Psoas muscle (tissue), 8 donors: ENCODE results near the gene PCLO. TPM values are rescaled to one million over a fixed set of nuclear protein-coding genes. Genes with fewer than 3 reads are reported as not detected.
"Not testable (repeated sequence)": the region's sequence is repeated elsewhere in the genome, so short reads cannot be mapped to it uniquely, and the experiment has no call there.

Source experiments
- ATAC-seq, 4 donors: fragments of 200-7000 bp; cut with Tn5 transposase; one replicate each; pipeline ENCODE4 v1.9.1; 2020; ENCODE audit warnings: moderate library complexity in 3 of 4, mild to moderate bottlenecking in 2 of 4
- DNase-seq, 2 donors: peaks; one replicate each; pipeline ENCODE4 v3.0.0-alpha.2; 2020
- H3K27ac ChIP-seq: fragments of 200-600 bp; one replicate; pipeline ENCODE4 v1.8.0; 2022
- H3K27me3 ChIP-seq, 3 donors: fragments of 200-600 bp in 1 of 3; one replicate each; pipeline versions ENCODE4 v1.6.1 to v1.8.0; 2013 to 2022; ENCODE audit warnings: low read length in 2 of 3, mild to moderate bottlenecking in 2 of 3, moderate library complexity in 1 of 3; ENCODE audit not compliant: insufficient read depth in 3 of 3
- H3K36me3 ChIP-seq, 2 donors: fragments of 200-600 bp in 1 of 2; one replicate each; pipeline versions ENCODE4 v1.6.1 to v1.8.0; 2013 to 2022; ENCODE audit warnings: low read depth in 1 of 2, mild to moderate bottlenecking in 1 of 2, moderate library complexity in 1 of 2; ENCODE audit not compliant: insufficient read depth in 1 of 2
- H3K4me1 ChIP-seq: fragments of 200-600 bp; one replicate; pipeline ENCODE4 v1.8.0; 2022
- H3K4me3 ChIP-seq: fragments of 200-600 bp; one replicate; pipeline ENCODE4 v1.8.0; 2022; ENCODE audit warnings: mild to moderate bottlenecking
- H3K9me3 ChIP-seq: fragments of 200-600 bp; one replicate; pipeline ENCODE4 v1.8.0; 2022
- CTCF ChIP-seq: fragments of 200-600 bp; IDR thresholded peaks from one replicate; pipeline ENCODE4 v1.8.0; 2022; ENCODE audit warnings: antibody characterized with exemption
- WGBS, 3 donors: extraction: QIAGEN DNeasy Blood & Tissue Kit; methylation state at CpG; one replicate each; pipeline versions ENCODE4 v1.1.6 to v1.1.7; 2013; 5-methylcytosine and 5-hydroxymethylcytosine counted together
- intact Hi-C, 2 donors: fragments of 100-400 bp; cut with DNase I; formaldehyde crosslinking; loops; one replicate each; pipeline versions ENCODE4 v1.11.0 to v1.14.2; 2022
- polyA plus RNA-seq, 3 donors: library from polyadenylated mRNA; stranded (reverse); fragments of 200-250 nt; gene quantifications; one replicate each; pipeline ENCODE4 v1.2.3, GENCODE V29; 2013
- total RNA-seq, 4 donors: library from RNA; stranded (reverse); fragmentation: NEBNext Ultra II Directional in 2 of 4; extraction: Animal tissue kit (Norgen Biotek cat#: 25700) in 2 of 4; gene quantifications; one replicate each; pipeline versions ENCODE4 v1.2.1 to v1.2.4, GENCODE V29; 2021 to 2023
- donor health status: healthy with polysubstance abuse.
- donor health status: DM: no; HTN: no; CAD: no; lungs with moderate emphysema.
- donor health status: Bipolar disorder and iron deficiency.
- donor health status: healthy.
- donor health status: DM: yes; HTN: yes; CAD: no.
- donor health status: DM: no; HTN: no; CAD: no.
- donor health status: DM: no; HTN: no; CAD: no.
- donor health status: DM: yes; HTN: yes; CAD: no.

PCLO gene
- total and polyA plus RNA-seq, 7 donors, result 0.03 to 0.46 (median 0.08) TPM; not detected in 3

GRCh38 chr7:82932516-82932915 lies 230.2 kb downstream of the PCLO start:
- intact Hi-C loops, result no loop called here
- no peak for TF ChIP-seq CTCF
- no peak for ATAC-seq

GRCh38 chr7:82926477-82926876 lies 236.2 kb downstream of the PCLO start:
- TF ChIP-seq CTCF, result no peak
- 89 to 93% (median 92%) methylated on average over 2 of the region's 2 CpGs for WGBS, 3 donors
- no peaks in the 10 kb centered on the region for H3K27me3 ChIP-seq
- H3K9me3 ChIP-seq, result no peaks in the 10 kb centered on the region
- H3K36me3 ChIP-seq, result no peaks in the 10 kb centered on the region
- H3K4me1 ChIP-seq, result no peaks in the 10 kb centered on the region
- DNase-seq (no peak), ATAC-seq (no peak)
- intact Hi-C loops, result no loop called here
- no peak overlapping the region for H3K27ac ChIP-seq
- no peak overlapping the region for H3K4me3 ChIP-seq

More at GRCh38 chr7:82932516-82932915, 230.2 kb downstream of the PCLO start:
- 85 to 90% (median 88%) methylated on average over 1 of the region's 1 CpG for WGBS, 3 donors
- no peaks in the 10 kb centered on the region for H3K9me3 ChIP-seq
- H3K4me1 ChIP-seq, result no peaks in the 10 kb centered on the region
- H3K36me3 ChIP-seq, result no peaks in the 10 kb centered on the region
- H3K27me3 ChIP-seq, result no peaks in the 10 kb centered on the region
- no peak for DNase-seq
- H3K27ac ChIP-seq, result no peak overlapping the region
- no peak overlapping the region for H3K4me3 ChIP-seq

- ATAC-seq (no peak), DNase-seq (no peak)
- Histone ChIP-seq H3K27ac (no peak overlapping the region), H3K4me1 (no peaks in the 10 kb centered on the region), H3K36me3 (no peaks in the 10 kb centered on the region), H3K27me3 (no peaks in the 10 kb centered on the region), H3K4me3 (no peak overlapping the region), H3K9me3 (no peaks in the 10 kb centered on the region)
- no peak for TF ChIP-seq CTCF
- intact Hi-C loops, result no loop called here
These were observed 237.4 kb downstream of the PCLO start for GRCh38 chr7:82925331-82925730.

- no peak for TF ChIP-seq CTCF
- no peak for DNase-seq
- WGBS, 3 donors, result 40 to 88% (median 80%) methylated on average over 1 of the region's 1 CpG
- no peaks in the 10 kb centered on the region for H3K4me1 ChIP-seq
- ATAC-seq, result no peak
- H3K27me3 ChIP-seq, result no peaks in the 10 kb centered on the region
- intact Hi-C loops, result no loop called here
- H3K36me3 ChIP-seq, result no peaks in the 10 kb centered on the region
- H3K27ac ChIP-seq, result no peak overlapping the region
- no peaks in the 10 kb centered on the region for H3K9me3 ChIP-seq
- H3K4me3 ChIP-seq, result no peak overlapping the region
These were observed 256.2 kb downstream of the PCLO start for GRCh38 chr7:82906502-82906901.

DNA sequence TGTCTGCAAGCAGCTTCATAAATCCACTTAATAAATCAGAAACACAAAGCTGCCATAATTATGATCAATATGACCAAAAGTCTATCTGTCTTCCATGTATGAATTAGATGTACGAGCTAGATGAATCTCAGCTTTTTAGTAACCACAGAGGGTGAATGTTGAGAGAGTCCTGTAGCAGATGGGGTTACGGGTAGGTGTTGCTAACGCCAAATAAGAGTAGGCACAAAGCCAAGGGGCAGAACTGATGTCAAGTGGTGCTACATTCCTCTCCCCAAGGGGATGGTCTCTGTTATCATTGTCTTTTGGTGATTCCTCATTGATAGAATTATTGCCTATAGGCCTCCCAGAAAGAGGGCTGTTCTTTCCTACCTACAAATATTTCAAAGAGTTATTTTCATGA lies 257.8 kb downstream of the PCLO start:
- ATAC-seq (no peak), DNase-seq (no peak)
- H3K4me3 ChIP-seq, result no peak overlapping the region
- intact Hi-C loops, result no loop called here
- WGBS, 3 donors, result 61 to 67% (median 67%) methylated on average over 3 of the region's 3 CpGs
- no peaks in the 10 kb centered on the region for H3K36me3 ChIP-seq
- H3K4me1 ChIP-seq, result no peaks in the 10 kb centered on the region
- no peaks in the 10 kb centered on the region for H3K27me3 ChIP-seq
- no peak overlapping the region for H3K27ac ChIP-seq
- H3K9me3 ChIP-seq, result no peaks in the 10 kb centered on the region
- TF ChIP-seq CTCF, result no peak

DNA sequence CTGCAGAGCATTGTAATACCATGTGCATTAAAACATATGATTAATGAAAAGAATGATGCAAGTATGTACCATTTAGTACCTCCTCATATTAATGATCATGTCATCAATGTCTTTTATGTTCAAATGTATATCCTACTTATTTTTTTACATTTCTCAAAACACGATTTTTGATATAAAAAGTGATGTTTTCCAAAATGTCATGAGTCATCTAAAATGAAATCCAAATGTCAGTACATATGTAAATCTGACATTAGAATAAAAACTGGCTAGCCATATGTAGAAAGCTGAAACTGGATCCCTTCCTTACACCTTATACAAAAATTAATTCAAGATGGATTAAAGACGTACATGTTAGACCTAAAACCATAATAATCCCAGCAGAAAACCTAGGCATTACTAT lies 261.6 kb downstream of the PCLO start:
- H3K27ac ChIP-seq, H3K4me1 ChIP-seq, intact Hi-C loops, ATAC-seq, DNase-seq, H3K4me3 ChIP-seq, H3K36me3 ChIP-seq, H3K27me3 ChIP-seq, H3K9me3 ChIP-seq: not testable (repeated sequence)
- 66 to 77% (median 76%) methylated on average over 2 of the region's 2 CpGs for WGBS, 3 donors
